H1 (cell line): ENCODE results near the gene PLTP. TPM values are rescaled to one million over a fixed set of nuclear protein-coding genes. Genes with fewer than 3 reads are reported as not detected.

Experiments used
- CTCF ChIA-PET: fragments of 300-600 bp; sonication (Branson Sonifier 250); formaldehyde crosslinking; loops from one replicate; lab custom pipeline; 2021; ENCODE audit not compliant: partially characterized antibody; lab: Charles Lee
- POLR2A ChIA-PET: fragments of 300-600 bp; sonication (Branson Sonifier 250); formaldehyde crosslinking; loops from one replicate; lab custom pipeline; 2021; ENCODE audit warnings: inconsistent platforms; ENCODE audit not compliant: partially characterized antibody; lab: Charles Lee
- DNase-seq, 2 experiments: peaks; one replicate each; pipeline versions ENCODE4 v3.0.0 to v3.0.0-alpha.2; 2010 to 2022; ENCODE audit warnings: low spot score in 2 of 2, low read depth in 1 of 2, mixed read lengths in 1 of 2
- FAIRE-seq: peaks from 2 replicates; lab custom pipeline; 2011; peaks lifted over from hg19 to GRCh38; lab: Jason Lieb, UNC
- H2AFZ ChIP-seq: 2 replicates; pipeline ENCODE4 v1.8.1; 2012; ENCODE audit warnings: low read length, inconsistent platforms
- H2AK5ac ChIP-seq: 2 replicates; pipeline ENCODE4 v1.6.1; 2013; ENCODE audit warnings: low read depth, low read length
- H2BK120ac ChIP-seq: replicated peaks from 2 replicates; pipeline ENCODE3; 2013; ENCODE audit warnings: low read depth, low read length, inconsistent platforms
- H2BK12ac ChIP-seq: 2 replicates; pipeline ENCODE4 v1.6.1; 2013; ENCODE audit warnings: low read depth, low read length
- H2BK15ac ChIP-seq: 2 replicates; pipeline ENCODE4 v1.6.1; 2013; ENCODE audit warnings: low read length
- H2BK20ac ChIP-seq: 2 replicates; pipeline ENCODE4 v1.6.1; 2013; ENCODE audit warnings: low read length
- H2BK5ac ChIP-seq: 2 replicates; pipeline ENCODE4 v1.6.1; 2013; ENCODE audit warnings: low read depth, low read length
- H3K14ac ChIP-seq: 2 replicates; pipeline ENCODE4 v1.6.1; 2013; ENCODE audit warnings: inconsistent platforms; ENCODE audit not compliant: insufficient read length
- H3K18ac ChIP-seq: 2 replicates; pipeline ENCODE4 v1.6.1; 2013; ENCODE audit warnings: low read length; ENCODE audit errors: extremely low read depth
- H3K23ac ChIP-seq: 2 replicates; pipeline ENCODE4 v1.6.1; 2013; ENCODE audit warnings: inconsistent platforms; ENCODE audit not compliant: insufficient read length
- H3K23me2 ChIP-seq: 2 replicates; pipeline ENCODE4 v1.6.1; 2013; ENCODE audit warnings: low read depth, low read length
- H3K27ac ChIP-seq: 2 replicates; pipeline ENCODE4 v1.6.1; 2011; ENCODE audit warnings: low read depth, low read length, inconsistent platforms
- H3K27me3 ChIP-seq, 4 experiments: replicated peaks in 1 of 4; 1 replicate in 1 of 4; 2 replicates in 3 of 4; pipeline versions ENCODE4 v1.6.1 to v1.8.1; 2011 to 2013; ENCODE audit warnings: low read length in 3 of 4, mild to moderate bottlenecking in 3 of 4, inconsistent platforms in 2 of 4, mixed read lengths in 2 of 4, moderate library complexity in 1 of 4; ENCODE audit not compliant: control insufficient read depth in 3 of 4, insufficient read depth in 3 of 4; ENCODE audit errors: extremely low read depth in 1 of 4
- H3K36me3 ChIP-seq, 4 experiments: 2 replicates each; pipeline versions ENCODE4 v1.6.1 to v1.8.1; 2011 to 2013; ENCODE audit warnings: mild to moderate bottlenecking in 4 of 4, low read length in 3 of 4, moderate library complexity in 2 of 4, control low read depth in 1 of 4, inconsistent platforms in 1 of 4; ENCODE audit not compliant: insufficient read depth in 4 of 4, control insufficient read depth in 2 of 4
- H3K4ac ChIP-seq: replicated peaks from 2 replicates; pipeline ENCODE3; 2013; ENCODE audit warnings: low read length, low read depth, mixed read lengths, inconsistent platforms; ENCODE audit not compliant: insufficient read length
- H3K4me1 ChIP-seq, 4 experiments: replicated peaks in 1 of 4; 1 replicate in 1 of 4; 2 replicates in 3 of 4; pipeline versions ENCODE4 v1.6.1 to v1.8.1; 2011 to 2013; ENCODE audit warnings: low read length in 3 of 4, inconsistent platforms in 2 of 4, mixed read lengths in 1 of 4; ENCODE audit not compliant: insufficient read depth in 4 of 4, control insufficient read depth in 3 of 4
- H3K4me2 ChIP-seq, 2 experiments: 2 replicates each; pipeline versions ENCODE4 v1.6.1 to v1.8.1; 2011 to 2013; ENCODE audit warnings: low read depth in 2 of 2, low read length in 2 of 2, control low read depth in 1 of 2, inconsistent platforms in 1 of 2, mild to moderate bottlenecking in 1 of 2; ENCODE audit not compliant: insufficient read depth in 1 of 2
- H3K4me3 ChIP-seq, 4 experiments: fragments of 200-600, 300-600 bp in 1 of 4; sonication (generic), shearing (Covaris generic), sonication (Bioruptor Twin) in 1 of 4; 2 replicates each; pipeline versions ENCODE4 v1.5.1 to v1.8.1; 2011 to 2016; ENCODE audit warnings: low read length in 4 of 4, low read depth in 3 of 4, control low read depth in 2 of 4, inconsistent platforms in 2 of 4, mild to moderate bottlenecking in 2 of 4, mixed read lengths in 1 of 4, moderate library complexity in 1 of 4; ENCODE audit not compliant: insufficient read depth in 2 of 4; ENCODE audit errors: extremely low read depth in 1 of 4
- H3K56ac ChIP-seq: replicated peaks from 2 replicates; pipeline ENCODE3; 2013; ENCODE audit warnings: low read depth, mild to moderate bottlenecking, mixed read lengths, low read length, inconsistent platforms; ENCODE audit not compliant: insufficient read length
- H3K79me1 ChIP-seq: 2 replicates; pipeline ENCODE4 v1.6.1; 2013; ENCODE audit warnings: low read depth, low read length, control low read depth
- H3K79me2 ChIP-seq, 2 experiments: 2 replicates each; pipeline versions ENCODE4 v1.6.1 to v1.8.1; 2012 to 2013; ENCODE audit warnings: low read length in 2 of 2, mild to moderate bottlenecking in 2 of 2, inconsistent platforms in 1 of 2; ENCODE audit not compliant: insufficient read depth in 2 of 2, control insufficient read depth in 1 of 2
- H3K9ac ChIP-seq, 4 experiments: replicated peaks in 1 of 4; 1 replicate in 1 of 4; 2 replicates in 3 of 4; pipeline versions ENCODE4 v1.6.1 to v1.8.1; 2011 to 2013; ENCODE audit warnings: low read depth in 3 of 4, low read length in 3 of 4, control low read depth in 2 of 4, mild to moderate bottlenecking in 2 of 4, moderate library complexity in 2 of 4, inconsistent platforms in 1 of 4; ENCODE audit errors: extremely low read depth in 1 of 4
- H3K9me3 ChIP-seq, 2 experiments: 2 replicates each; pipeline versions ENCODE4 v1.6.1 to v1.8.1; 2012 to 2013; ENCODE audit warnings: mild to moderate bottlenecking in 2 of 2, moderate library complexity in 2 of 2, control low read depth in 1 of 2, inconsistent platforms in 1 of 2, low read depth in 1 of 2, low read length in 1 of 2, mixed read lengths in 1 of 2; ENCODE audit not compliant: insufficient read depth in 2 of 2
- H4K20me1 ChIP-seq, 2 experiments: replicated peaks in 1 of 2; 2 replicates each; pipeline versions ENCODE3 to v1.8.1; 2011 to 2013; ENCODE audit warnings: inconsistent platforms in 2 of 2, low read length in 2 of 2, mild to moderate bottlenecking in 1 of 2; ENCODE audit not compliant: insufficient read depth in 2 of 2, control insufficient read depth in 1 of 2
- H4K5ac ChIP-seq: 2 replicates; pipeline ENCODE4 v1.6.1; 2013; ENCODE audit warnings: low read length, low read depth, mixed read lengths, inconsistent platforms; ENCODE audit not compliant: insufficient read length
- H4K8ac ChIP-seq: 2 replicates; pipeline ENCODE4 v1.8.0; 2013; ENCODE audit warnings: mild to moderate bottlenecking, moderate library complexity, low read length, inconsistent platforms; ENCODE audit not compliant: insufficient read depth; ENCODE audit errors: extremely low read depth
- H4K91ac ChIP-seq: replicated peaks from 2 replicates; pipeline ENCODE3; 2013; ENCODE audit warnings: low read length, mixed read lengths, inconsistent platforms; ENCODE audit not compliant: insufficient read length
- GABPA ChIP-seq: IDR thresholded peaks from 2 replicates; pipeline ENCODE4 v1.6.1; 2011; ENCODE audit warnings: mild to moderate bottlenecking, low read length, moderate library complexity, borderline replicate concordance; ENCODE audit not compliant: insufficient read depth
- JUN ChIP-seq: IDR thresholded peaks from 2 replicates; pipeline ENCODE4 v1.6.1; 2011; ENCODE audit warnings: low read depth, mild to moderate bottlenecking, improper control_type of control experiment, low read length
- MAFK ChIP-seq: IDR thresholded peaks from 2 replicates; pipeline ENCODE4 v1.6.1; 2012; ENCODE audit warnings: low read depth, mild to moderate bottlenecking, improper control_type of control experiment, low read length
- MAX ChIP-seq: IDR thresholded peaks from 2 replicates; pipeline ENCODE4 v1.6.1; 2012; ENCODE audit warnings: inconsistent platforms
- RBBP5 ChIP-seq: IDR thresholded peaks from 2 replicates; pipeline ENCODE4 v1.7.1; 2012; ENCODE audit warnings: low read depth, mild to moderate bottlenecking, inconsistent platforms, low read length, moderate library complexity, borderline replicate concordance
- RXRA ChIP-seq: IDR thresholded peaks from 2 replicates; pipeline ENCODE4 v1.6.1; 2011; ENCODE audit warnings: low read depth, mild to moderate bottlenecking, low read length, moderate library complexity; ENCODE audit not compliant: insufficient read depth
- SIN3A ChIP-seq, 2 experiments: IDR thresholded peaks in 1 of 2; conservative IDR thresholded peaks in 1 of 2; 2 replicates each; pipeline ENCODE4 v1.6.1; 2011 to 2012; ENCODE audit warnings: low read length in 2 of 2, improper control_type of control experiment in 1 of 2, low read depth in 1 of 2, mild to moderate bottlenecking in 1 of 2
- SP2 ChIP-seq: IDR thresholded peaks from 2 replicates; pipeline ENCODE4 v1.6.1; 2012; ENCODE audit warnings: mild to moderate bottlenecking, low read length, inconsistent platforms
- SRF ChIP-seq: IDR thresholded peaks from 2 replicates; pipeline ENCODE4 v1.6.1; 2011; ENCODE audit warnings: mild to moderate bottlenecking, low read depth, low read length, moderate library complexity
- TBP ChIP-seq: IDR thresholded peaks from 2 replicates; pipeline ENCODE4 v1.6.1; 2011; ENCODE audit warnings: low read depth, low read length, improper control_type of control experiment
- WGBS, 2 experiments: shearing (Covaris generic) in 1 of 2; methylation state at CpG; one replicate each; pipeline versions ENCODE4 v1.1.6 to v1.1.7; 2013 to 2015; ENCODE audit warnings: low lambda C conversion rate in 2 of 2, mixed read lengths in 2 of 2, inconsistent platforms in 1 of 2, low coverage in 1 of 2, missing lambda C conversion rate in 1 of 2; ENCODE audit not compliant: insufficient replicate concordance in 2 of 2, insufficient coverage in 1 of 2, insufficient read length in 1 of 2; ENCODE audit errors: extremely low coverage in 1 of 2, missing lambda C conversion rate in 1 of 2; 5-methylcytosine and 5-hydroxymethylcytosine counted together
- polyA plus RNA-seq, 7 experiments: library from polyadenylated mRNA; depleted of rRNA in 3 of 7; stranded (reverse) in 5 of 7; unstranded in 2 of 7; fragments of >200 nt in 5 of 7; fragments of 200-250 nt in 2 of 7; gene quantifications; 1 replicate in 5 of 7; 2 replicates in 1 of 7; 4 replicates in 1 of 7; pipeline versions ENCODE4 v1.2.1 to v1.2.3, GENCODE V29; 2011 to 2013; ENCODE audit warnings: missing spikeins in 2 of 7, mixed read lengths in 2 of 7
- total RNA-seq: library from RNA; stranded (reverse); fragmentation: NEBNext Ultra II Directional; extraction: Animal tissue kit (Norgen Biotek cat#: 25700); gene quantifications from 2 replicates; pipeline ENCODE4 v1.2.1, GENCODE V29; 2021
- TF ChIP-seq, protein P1 (sequence below): IDR thresholded peaks from 2 replicates; pipeline ENCODE4 v1.6.1; 2012; ENCODE audit warnings: low read length, inconsistent platforms

Gene PLTP
- total and polyA plus RNA-seq, 2 of the 8 experiments (the other 6 are each of a cell fraction or from before 2014, with no cell fraction given) = 120 to 194 TPM

GRCh38 chr20:45905505-45906079 lies 6.4 kb downstream of the PLTP start:
- H2BK12ac ChIP-seq = no peak overlapping the region
- H3K56ac ChIP-seq = no peak overlapping the region
- H3K4ac ChIP-seq = no peak overlapping the region
- H4K20me1 ChIP-seq = peaks cover 2 to 13% of the 10 kb centered on the region in 2 experiments
- ChIA-PET CTCF (interaction anchor here (0.8 to 2.6 kb wide), 7 partner anchors 14 to 84 kb away, joined by 3 to 15 read pairs (median 3); partner anchors contain the start of genes CTSA and NEURL2), POLR2A (interaction anchor here (0.6 to 9.2 kb wide), 21 partner anchors 10 to 559 kb away, joined by 3 to 172 read pairs (median 3); partner anchors contain the start of genes CTSA, NEURL2 and ZSWIM1)
- H4K8ac ChIP-seq = no peak overlapping the region
- no peak overlapping the region for H3K23ac ChIP-seq
- H3K4me3 ChIP-seq = no peak overlapping the region
- WGBS, 2 experiments = 86% methylated on average over 8 of the region's 8 CpGs; no CpG with 5 or more reads in 1 of the 2 experiments
- H3K4me1 ChIP-seq = no peaks in the 10 kb centered on the region; a peak in 1 of 7 replicates
- peaks cover 13 to 61% (median 51%) of the 10 kb centered on the region in 4 experiments for H3K36me3 ChIP-seq
- no peaks in the 10 kb centered on the region for H3K9me3 ChIP-seq
- no peak overlapping the region for H3K18ac ChIP-seq
- no peak overlapping the region for H2BK15ac ChIP-seq
- no peak overlapping the region for H2AFZ ChIP-seq
- H2BK20ac ChIP-seq = no peak overlapping the region
- H3K79me1 ChIP-seq = no peaks in the 10 kb centered on the region; the same call in 1 of the 2 replicates
- H2BK120ac ChIP-seq = no peak overlapping the region
- no peak overlapping the region for H3K27ac ChIP-seq
- no peaks in the 10 kb centered on the region for H3K27me3 ChIP-seq
- H4K5ac ChIP-seq = no peak overlapping the region
- no peak overlapping the region for H2BK5ac ChIP-seq
- no peak overlapping the region for H3K14ac ChIP-seq
- peaks cover 1% of the 10 kb centered on the region; the same call in 1 of the 2 replicates for H3K23me2 ChIP-seq
- 0 out of 4 replicates have a peak, but pooled peaks cover 0 to 3% of the 10 kb centered on the region in 2 experiments for H3K79me2 ChIP-seq
- no peak overlapping the region for H4K91ac ChIP-seq
- H2AK5ac ChIP-seq = no peak overlapping the region
- H3K4me2 ChIP-seq = no peak overlapping the region
- DNase-seq = no peak
- FAIRE-seq = no peak
- no peak overlapping the region for H3K9ac ChIP-seq
- TF ChIP-seq GABPA (no peak), SRF (no peak), MAFK (no peak), MAX (no peak), TBP (no peak), JUN (no peak), RXRA (no peak), SIN3A (conservative IDR thresholded peaks at IDR 0.05 in 1 of 2, IDR thresholded peaks at IDR 0.05 in 1 of 2; ENCODE audit: low read depth in 1 of 2, low read length in 2 of 2) (no peak), SP2 (no peak), RBBP5 (no peak)
- TF ChIP-seq, protein P1, sequence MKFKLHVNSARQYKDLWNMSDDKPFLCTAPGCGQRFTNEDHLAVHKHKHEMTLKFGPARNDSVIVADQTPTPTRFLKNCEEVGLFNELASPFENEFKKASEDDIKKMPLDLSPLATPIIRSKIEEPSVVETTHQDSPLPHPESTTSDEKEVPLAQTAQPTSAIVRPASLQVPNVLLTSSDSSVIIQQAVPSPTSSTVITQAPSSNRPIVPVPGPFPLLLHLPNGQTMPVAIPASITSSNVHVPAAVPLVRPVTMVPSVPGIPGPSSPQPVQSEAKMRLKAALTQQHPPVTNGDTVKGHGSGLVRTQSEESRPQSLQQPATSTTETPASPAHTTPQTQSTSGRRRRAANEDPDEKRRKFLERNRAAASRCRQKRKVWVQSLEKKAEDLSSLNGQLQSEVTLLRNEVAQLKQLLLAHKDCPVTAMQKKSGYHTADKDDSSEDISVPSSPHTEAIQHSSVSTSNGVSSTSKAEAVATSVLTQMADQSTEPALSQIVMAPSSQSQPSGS = no peak
